Effector CD8-positive, alpha-beta T cell (primary cell): ENCODE results near the gene SCAPER.
"Not testable (repeated sequence)": the region's sequence is repeated elsewhere in the genome, so short reads cannot be mapped to it uniquely, and the experiment has no call there.

ENCODE experiments used
- DNase-seq: peaks from one replicate; lab custom pipeline; 2025; lab: John Stamatoyannopoulos, UW

SCAPER gene

GRCh38 chr15:76575274-76575673 lies 329.9 kb downstream of the SCAPER start:
- DNase-seq = no peak

- no peak for DNase-seq
Observed at GRCh38 chr15:76572983-76573314, 332.2 kb downstream of the SCAPER start.

- DNase-seq = no peak
Observed at GRCh38 chr15:76566276-76566675, 338.9 kb downstream of the SCAPER start.

GRCh38 chr15:76565366-76565765 lies 339.8 kb downstream of the SCAPER start:
- no peak for DNase-seq

GRCh38 chr15:76555247-76555646 lies 349.9 kb downstream of the SCAPER start:
- no peak for DNase-seq

GRCh38 chr15:76553564-76553963 lies 351.6 kb downstream of the SCAPER start:
- no peak for DNase-seq

GRCh38 chr15:76553102-76553501 lies 352.0 kb downstream of the SCAPER start:
- DNase-seq = no peak

- no peak for DNase-seq
Observed at GRCh38 chr15:76546805-76547204, 358.3 kb downstream of the SCAPER start.

- DNase-seq = no peak
Observed at GRCh38 chr15:76533995-76534394, 371.1 kb downstream of the SCAPER start.

GRCh38 chr15:76533060-76533820 lies 371.9 kb downstream of the SCAPER start:
- no peak for DNase-seq

- no peak for DNase-seq
Observed at GRCh38 chr15:76529911-76530310, 375.2 kb downstream of the SCAPER start.

- DNase-seq = no peak
Observed at GRCh38 chr15:76526111-76526510, 379.0 kb downstream of the SCAPER start.

- DNase-seq = no peak
Observed at GRCh38 chr15:76517910-76518309, 387.2 kb downstream of the SCAPER start.

GRCh38 chr15:76514282-76514681 lies 390.9 kb downstream of the SCAPER start:
- no peak for DNase-seq

- no peak for DNase-seq
Observed at GRCh38 chr15:76512971-76513370, 392.2 kb downstream of the SCAPER start.

GRCh38 chr15:76510663-76511062 lies 394.5 kb downstream of the SCAPER start:
- not testable (repeated sequence) for DNase-seq

GRCh38 chr15:76503804-76504203 lies 401.3 kb downstream of the SCAPER start:
- DNase-seq = no peak

- DNase-seq = no peak
Observed at GRCh38 chr15:76503121-76503520, 402.0 kb downstream of the SCAPER start.

GRCh38 chr15:76502678-76503077 lies 402.5 kb downstream of the SCAPER start:
- no peak for DNase-seq

GRCh38 chr15:76502185-76502584 lies 403.0 kb downstream of the SCAPER start:
- DNase-seq = not testable (repeated sequence)

GRCh38 chr15:76501726-76502125 lies 403.4 kb downstream of the SCAPER start:
- DNase-seq = no peak

GRCh38 chr15:76501011-76501410 lies 404.1 kb downstream of the SCAPER start:
- no peak for DNase-seq

GRCh38 chr15:76495487-76495886 lies 409.7 kb downstream of the SCAPER start:
- DNase-seq = no peak

- DNase-seq = no peak
Observed at GRCh38 chr15:76492538-76492937, 412.6 kb downstream of the SCAPER start.
